Activated naive CD8-positive, alpha-beta T cell treated with anti-CD3 and anti-CD28 coated beads, Interleukin-2, amount 50 U/mL, for 24 hours (primary cell): Measurements from ENCODE around the gene AGT.

Source experiments
- ATAC-seq: fragments of 150-1000 bp; cut with Tn5 transposase; one replicate; pipeline ENCODE4 v1.10.0; 2021
- DNase-seq: peaks from one replicate; pipeline ENCODE4 v3.0.0; 2021
- H3K27ac Mint-ChIP-seq: one replicate; pipeline ENCODE4 v1.8.0; 2021; ENCODE audit warnings: mild to moderate bottlenecking, mixed read lengths
- H3K27me3 Mint-ChIP-seq: one replicate; pipeline ENCODE4 v1.8.0; 2021; ENCODE audit warnings: mixed read lengths
- H3K36me3 Mint-ChIP-seq: one replicate; pipeline ENCODE4 v1.8.0; 2021; ENCODE audit warnings: low read depth, mixed read lengths
- H3K4me1 Mint-ChIP-seq: one replicate; pipeline ENCODE4 v1.8.0; 2021; ENCODE audit warnings: mixed read lengths
- H3K4me3 Mint-ChIP-seq: one replicate; pipeline ENCODE4 v1.8.0; 2021; ENCODE audit warnings: mild to moderate bottlenecking, moderate library complexity, mixed read lengths
- H3K9me3 Mint-ChIP-seq: one replicate; pipeline ENCODE4 v1.8.0; 2021; ENCODE audit warnings: mixed read lengths

AGT gene

DNA sequence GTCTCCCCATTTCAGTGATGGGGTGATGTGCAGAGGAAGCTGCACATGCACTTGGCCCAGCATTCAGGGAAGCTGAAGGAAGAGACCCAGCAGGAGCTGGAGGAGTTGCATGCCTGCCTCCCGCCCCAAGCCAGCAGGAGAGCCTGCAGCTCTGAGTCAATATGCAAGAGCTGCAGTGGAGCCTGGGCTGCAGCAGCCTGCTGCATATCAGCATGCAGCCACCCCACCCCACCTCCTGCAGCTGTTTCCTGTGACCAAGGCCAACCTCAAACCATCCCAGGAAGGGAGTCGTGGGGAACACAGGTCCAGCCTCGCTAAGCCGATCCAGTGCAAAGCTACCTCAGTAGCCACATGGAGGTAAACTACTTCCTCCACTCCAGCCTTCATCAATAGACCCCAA lies 18.9 kb downstream of the AGT start:
- DNase-seq (no peak), ATAC-seq (no peak)
- no peak overlapping the region for H3K4me3 Mint-ChIP-seq
- H3K9me3 Mint-ChIP-seq, result no peaks in the 10 kb centered on the region
- no peak overlapping the region for H3K27ac Mint-ChIP-seq
- no peaks in the 10 kb centered on the region for H3K27me3 Mint-ChIP-seq
- H3K36me3 Mint-ChIP-seq, result peaks cover 19% of the 10 kb centered on the region
- no peaks in the 10 kb centered on the region for H3K4me1 Mint-ChIP-seq

DNA sequence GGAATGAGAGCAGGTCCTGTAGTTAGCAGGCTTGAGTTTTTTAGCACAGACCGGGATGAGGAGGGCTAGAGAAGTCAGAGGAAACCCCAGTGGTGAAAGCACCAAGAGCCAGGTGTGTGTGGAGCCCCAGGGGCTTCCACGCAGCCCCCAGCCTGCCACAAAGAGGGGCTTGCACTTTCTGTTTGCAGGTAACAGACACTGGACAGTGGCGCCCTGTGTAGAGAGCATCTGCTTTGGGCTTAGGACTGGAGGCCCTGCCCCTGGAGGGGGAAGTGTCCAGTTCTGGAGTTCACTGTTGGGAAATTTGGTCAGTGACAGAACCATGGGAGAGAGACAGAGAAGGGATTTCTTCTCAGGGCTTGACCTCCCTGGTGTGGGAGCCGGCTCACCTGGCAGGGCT lies 19.5 kb downstream of the AGT start:
- no peaks in the 10 kb centered on the region for H3K27me3 Mint-ChIP-seq
- ATAC-seq, result no peak
- no peaks in the 10 kb centered on the region for H3K4me1 Mint-ChIP-seq
- no peak overlapping the region for H3K4me3 Mint-ChIP-seq
- H3K36me3 Mint-ChIP-seq, result peaks cover 24% of the 10 kb centered on the region
- H3K27ac Mint-ChIP-seq, result peak overlapping the region; percentile 23
- H3K9me3 Mint-ChIP-seq, result no peaks in the 10 kb centered on the region
- no peak for DNase-seq

DNA sequence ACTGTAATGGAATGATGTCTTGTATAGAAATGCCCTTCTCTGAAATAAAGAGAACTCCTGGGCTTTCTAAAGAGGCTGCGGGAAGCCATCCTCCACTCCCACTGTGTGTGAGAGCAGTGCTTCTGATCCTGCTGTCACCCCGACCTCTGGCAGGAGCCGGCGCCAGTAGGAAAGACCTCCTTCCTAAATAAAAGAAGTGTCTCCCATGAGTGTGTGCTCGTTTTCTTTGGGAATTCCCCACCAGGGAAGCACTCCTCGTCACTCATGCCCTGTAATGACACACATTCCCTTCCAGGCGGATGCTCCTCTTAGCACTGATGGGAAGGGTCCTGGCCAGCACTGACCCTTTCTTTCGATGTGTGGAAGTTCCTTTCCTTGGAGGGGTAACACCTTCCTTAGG lies 20.1 kb downstream of the AGT start:
- Mint-ChIP-seq H3K27me3 (no peaks in the 10 kb centered on the region), H3K9me3 (no peaks in the 10 kb centered on the region), H3K4me3 (no peak overlapping the region), H3K27ac (no peak overlapping the region), H3K4me1 (no peaks in the 10 kb centered on the region), H3K36me3 (peaks cover 24% of the 10 kb centered on the region)
- no peak for ATAC-seq
- no peak for DNase-seq

DNA sequence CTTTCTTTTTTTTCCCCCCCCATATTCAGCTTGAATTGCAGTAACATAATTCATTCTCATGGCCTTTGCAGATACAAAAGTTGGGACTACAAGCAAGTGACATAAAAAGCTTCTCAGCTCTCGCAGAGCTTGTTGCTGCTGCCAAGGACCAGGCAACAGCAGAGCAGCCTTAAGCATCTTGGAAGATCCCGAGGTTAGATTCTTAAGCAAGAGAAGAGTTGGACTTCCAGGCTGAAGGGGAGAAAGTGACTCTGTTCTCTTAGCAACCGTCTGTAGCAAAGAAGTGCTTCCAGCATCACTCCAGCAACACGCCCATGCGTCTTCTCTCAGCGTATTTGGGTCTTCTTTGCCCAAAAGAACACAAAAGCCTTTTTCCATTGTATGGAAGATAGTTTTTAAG lies 20.7 kb downstream of the AGT start:
- Mint-ChIP-seq H3K27ac (peak overlapping the region; percentile 39), H3K4me1 (no peaks in the 10 kb centered on the region), H3K36me3 (peaks cover 26% of the 10 kb centered on the region), H3K27me3 (no peaks in the 10 kb centered on the region), H3K9me3 (no peaks in the 10 kb centered on the region), H3K4me3 (no peak overlapping the region)
- ATAC-seq (no peak), DNase-seq (no peak)

DNA sequence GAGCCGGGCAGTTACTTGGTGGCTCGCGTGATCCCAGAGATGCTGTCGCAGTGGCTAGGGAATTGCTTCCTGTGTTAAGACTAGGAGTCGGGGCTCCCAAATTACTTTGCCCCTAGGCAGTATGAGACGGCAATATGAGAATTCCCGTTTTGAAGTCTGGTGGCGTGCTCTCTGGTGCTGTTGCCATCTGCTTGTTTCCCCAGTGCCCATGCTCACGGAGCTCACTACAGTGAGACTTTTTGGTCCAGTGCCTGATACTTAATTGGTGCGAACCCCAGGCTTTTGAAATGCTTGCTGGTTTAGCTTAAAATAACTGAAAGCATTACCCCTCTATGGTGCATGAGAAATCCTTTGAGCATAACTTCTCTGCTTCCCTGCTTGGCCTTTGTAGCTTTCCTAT lies 22.3 kb downstream of the AGT start:
- Mint-ChIP-seq H3K27me3 (no peaks in the 10 kb centered on the region), H3K4me1 (no peaks in the 10 kb centered on the region)

DNA sequence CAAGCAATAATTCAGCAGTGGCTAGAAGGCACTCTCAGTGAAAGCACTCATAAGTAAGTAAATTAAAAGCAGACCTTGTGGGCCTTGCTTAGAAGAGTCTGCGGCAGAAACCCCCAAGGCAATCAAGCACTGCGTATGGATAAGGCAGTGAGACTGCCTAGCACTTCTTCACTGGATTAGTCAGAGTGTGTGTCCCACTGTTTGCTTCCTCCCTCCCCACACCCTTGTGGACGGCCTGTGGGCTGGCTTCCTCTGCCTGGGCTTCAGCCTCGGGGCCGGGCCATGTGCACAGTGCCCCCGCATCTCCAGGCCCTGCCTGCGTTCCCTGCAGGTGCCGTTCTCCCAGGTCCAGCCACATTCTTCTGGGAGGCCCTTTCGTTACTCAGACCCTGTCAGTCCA lies 23.8 kb downstream of the AGT start:
- Mint-ChIP-seq H3K36me3 (peaks cover 37% of the 10 kb centered on the region), H3K27me3 (no peaks in the 10 kb centered on the region), H3K27ac (no peak overlapping the region), H3K9me3 (no peaks in the 10 kb centered on the region), H3K4me1 (no peaks in the 10 kb centered on the region), H3K4me3 (no peak overlapping the region)
- ATAC-seq (no peak), DNase-seq (no peak)

More for the DNA sequence above, 22.3 kb downstream of the AGT start:
- DNase-seq, result no peak
- H3K4me3 Mint-ChIP-seq, result no peak overlapping the region
- H3K9me3 Mint-ChIP-seq, result no peaks in the 10 kb centered on the region
- ATAC-seq, result no peak
- peaks cover 30% of the 10 kb centered on the region for H3K36me3 Mint-ChIP-seq
- no peak overlapping the region for H3K27ac Mint-ChIP-seq

DNA sequence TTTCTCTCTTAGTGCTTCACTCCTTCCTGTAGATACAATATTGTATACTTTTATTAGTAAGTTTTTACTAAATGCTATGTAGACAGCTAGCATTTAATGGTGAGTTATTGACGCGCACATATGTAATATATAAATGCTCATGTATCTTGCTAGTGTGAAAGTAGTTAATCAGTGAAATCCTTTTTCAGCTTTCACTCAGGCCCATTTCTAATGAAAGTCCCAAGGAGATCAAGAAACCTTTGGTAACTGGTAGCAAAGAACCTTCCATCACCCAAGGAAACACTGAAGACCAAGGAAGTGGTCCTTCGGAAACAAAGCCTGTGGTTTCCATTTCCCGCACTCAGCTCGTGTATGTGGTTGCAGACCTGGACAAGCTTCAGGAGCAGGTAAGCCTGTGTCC lies 27.2 kb downstream of the AGT start:
- no peak overlapping the region for H3K4me3 Mint-ChIP-seq
- DNase-seq (no peak), ATAC-seq (no peak)
- no peaks in the 10 kb centered on the region for H3K9me3 Mint-ChIP-seq
- H3K27me3 Mint-ChIP-seq, result no peaks in the 10 kb centered on the region
- peaks cover 43% of the 10 kb centered on the region for H3K36me3 Mint-ChIP-seq
- H3K27ac Mint-ChIP-seq, result no peak overlapping the region
- H3K4me1 Mint-ChIP-seq, result no peaks in the 10 kb centered on the region

DNA sequence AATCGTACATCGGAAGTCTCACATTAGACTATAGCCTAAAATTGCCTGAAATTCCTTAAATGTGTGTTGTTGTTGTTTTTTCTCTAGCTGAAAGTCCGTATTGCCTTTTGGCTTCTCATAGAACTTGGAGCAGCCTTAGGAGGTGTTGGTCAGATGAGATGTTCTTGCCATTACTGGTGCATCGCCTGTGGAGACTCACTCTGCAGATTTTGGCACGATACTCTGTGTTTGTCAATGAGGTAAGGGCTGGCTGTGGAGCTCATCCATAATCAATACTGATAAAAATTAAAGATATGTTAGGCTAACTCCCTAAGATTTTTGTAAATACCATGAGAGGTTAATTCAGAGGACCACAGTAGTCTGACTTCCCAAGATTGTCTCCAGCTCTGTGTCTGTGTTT lies 28.9 kb downstream of the AGT start:
- H3K36me3 Mint-ChIP-seq, result peaks cover 42% of the 10 kb centered on the region
- no peaks in the 10 kb centered on the region for H3K4me1 Mint-ChIP-seq
- no peak overlapping the region for H3K27ac Mint-ChIP-seq
- no peaks in the 10 kb centered on the region for H3K9me3 Mint-ChIP-seq
- H3K27me3 Mint-ChIP-seq, result no peaks in the 10 kb centered on the region
- DNase-seq (no peak), ATAC-seq (no peak)
- H3K4me3 Mint-ChIP-seq, result no peak overlapping the region

DNA sequence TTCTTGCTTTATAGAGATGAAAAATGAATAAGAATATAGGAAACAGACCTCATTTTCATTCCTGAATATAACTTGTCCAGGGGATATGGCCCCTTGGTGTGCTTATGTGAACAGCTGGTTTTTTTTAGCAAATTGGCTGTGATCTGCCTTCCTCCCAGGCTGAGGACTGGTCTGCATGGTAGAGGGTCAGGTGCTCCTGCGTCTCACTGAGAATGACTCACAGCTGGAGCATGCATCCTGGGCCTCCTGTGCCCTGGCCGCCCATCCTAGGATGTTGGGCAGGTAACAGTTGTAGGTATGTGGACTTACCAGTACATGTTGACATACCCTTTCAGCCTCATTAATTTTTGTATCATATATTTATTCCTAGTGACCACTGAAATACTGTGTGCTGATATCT lies 29.8 kb downstream of the AGT start:
- no peaks in the 10 kb centered on the region for H3K4me1 Mint-ChIP-seq
- no peak overlapping the region for H3K27ac Mint-ChIP-seq
- no peak overlapping the region for H3K4me3 Mint-ChIP-seq
- H3K27me3 Mint-ChIP-seq, result no peaks in the 10 kb centered on the region
- H3K36me3 Mint-ChIP-seq, result peaks cover 45% of the 10 kb centered on the region
- ATAC-seq, result no peak
- no peaks in the 10 kb centered on the region for H3K9me3 Mint-ChIP-seq
- no peak for DNase-seq

DNA sequence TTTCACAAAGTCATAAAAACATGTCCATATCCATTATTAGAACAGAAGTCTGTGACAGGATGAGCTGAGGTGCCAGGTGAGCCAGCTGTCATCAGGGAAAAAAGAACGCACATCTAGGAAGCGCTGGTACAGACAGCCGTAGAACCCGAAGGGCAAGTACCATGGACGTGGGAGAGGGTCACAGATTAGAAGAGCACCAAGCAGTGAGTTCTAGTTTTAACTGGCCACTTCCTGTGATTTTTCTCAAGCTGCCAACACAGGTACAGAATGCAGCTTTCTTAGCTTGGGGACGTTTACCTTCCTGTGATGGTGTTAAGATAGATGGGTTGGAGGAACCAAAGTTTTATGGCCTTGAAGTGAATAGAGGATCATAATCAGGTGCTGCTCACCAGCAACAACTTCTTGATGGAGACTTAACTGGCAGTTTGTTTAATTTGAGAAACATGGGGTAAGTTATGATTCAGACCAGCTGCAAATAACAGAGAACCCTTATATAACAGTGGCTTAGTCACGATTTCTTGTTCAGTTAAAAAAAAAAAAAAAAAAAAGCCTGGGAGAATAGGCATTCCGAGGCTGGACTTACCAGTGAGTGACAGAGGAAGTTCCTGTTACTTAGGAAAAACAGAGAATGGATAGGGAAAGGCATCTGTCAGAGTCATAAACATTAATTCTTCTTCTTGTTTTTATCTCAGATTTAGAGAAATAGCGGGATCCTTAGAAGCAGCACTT lies 30.9 kb downstream of the AGT start:
- Mint-ChIP-seq H3K9me3 (no peaks in the 10 kb centered on the region), H3K4me1 (no peaks in the 10 kb centered on the region), H3K36me3 (peaks cover 46% of the 10 kb centered on the region), H3K27me3 (no peaks in the 10 kb centered on the region), H3K27ac (no peak overlapping the region), H3K4me3 (no peak overlapping the region)
- DNase-seq, result no peak
- no peak for ATAC-seq

DNA sequence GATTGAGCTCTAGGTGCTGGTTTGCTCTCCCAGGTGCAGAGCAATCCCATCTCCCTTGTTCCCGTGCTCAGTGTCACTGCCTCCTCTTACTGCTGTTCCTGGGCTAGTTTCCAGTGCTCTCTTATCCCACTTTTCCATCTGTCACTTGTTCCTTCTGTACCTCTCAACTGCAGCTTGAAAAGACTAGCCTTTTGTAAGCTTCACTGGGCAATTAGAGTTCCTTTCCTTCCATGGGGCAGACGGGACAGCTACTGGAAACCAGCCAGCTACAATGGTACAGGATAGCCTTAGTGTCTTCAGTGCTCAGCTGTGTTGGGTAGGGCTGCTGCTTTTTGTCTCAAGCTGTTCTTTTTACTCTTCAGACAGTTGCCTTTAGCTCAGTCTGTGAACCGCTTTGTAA lies 31.6 kb downstream of the AGT start:
- Mint-ChIP-seq H3K4me1 (no peaks in the 10 kb centered on the region), H3K27ac (no peak overlapping the region), H3K36me3 (peaks cover 46% of the 10 kb centered on the region), H3K27me3 (no peaks in the 10 kb centered on the region), H3K4me3 (no peak overlapping the region), H3K9me3 (no peaks in the 10 kb centered on the region)
- ATAC-seq (no peak), DNase-seq (no peak)

DNA sequence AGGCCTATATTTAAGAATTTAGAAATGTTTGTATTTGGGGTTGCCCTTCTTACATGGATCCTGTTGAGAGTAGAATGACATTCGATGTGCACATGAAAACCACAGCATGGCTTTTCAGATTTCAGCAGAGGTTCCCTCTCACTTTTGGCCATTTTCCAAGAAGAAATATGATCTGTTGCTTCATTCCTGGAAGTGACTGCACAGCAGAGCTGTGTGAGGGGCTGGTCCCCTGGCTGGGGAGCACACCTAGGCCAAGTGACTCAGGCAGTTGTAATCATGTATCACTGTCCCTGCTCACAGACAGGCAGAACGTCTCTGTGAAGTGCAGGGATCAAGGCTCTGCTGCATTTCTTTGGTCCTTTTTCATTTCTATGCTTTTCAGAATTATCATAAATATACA lies 32.3 kb downstream of the AGT start:
- DNase-seq, result no peak
- Mint-ChIP-seq H3K27ac (no peak overlapping the region), H3K9me3 (no peaks in the 10 kb centered on the region), H3K4me1 (no peaks in the 10 kb centered on the region), H3K4me3 (no peak overlapping the region), H3K36me3 (peaks cover 43% of the 10 kb centered on the region), H3K27me3 (no peaks in the 10 kb centered on the region)
- ATAC-seq, result peak; percentile 40

DNA sequence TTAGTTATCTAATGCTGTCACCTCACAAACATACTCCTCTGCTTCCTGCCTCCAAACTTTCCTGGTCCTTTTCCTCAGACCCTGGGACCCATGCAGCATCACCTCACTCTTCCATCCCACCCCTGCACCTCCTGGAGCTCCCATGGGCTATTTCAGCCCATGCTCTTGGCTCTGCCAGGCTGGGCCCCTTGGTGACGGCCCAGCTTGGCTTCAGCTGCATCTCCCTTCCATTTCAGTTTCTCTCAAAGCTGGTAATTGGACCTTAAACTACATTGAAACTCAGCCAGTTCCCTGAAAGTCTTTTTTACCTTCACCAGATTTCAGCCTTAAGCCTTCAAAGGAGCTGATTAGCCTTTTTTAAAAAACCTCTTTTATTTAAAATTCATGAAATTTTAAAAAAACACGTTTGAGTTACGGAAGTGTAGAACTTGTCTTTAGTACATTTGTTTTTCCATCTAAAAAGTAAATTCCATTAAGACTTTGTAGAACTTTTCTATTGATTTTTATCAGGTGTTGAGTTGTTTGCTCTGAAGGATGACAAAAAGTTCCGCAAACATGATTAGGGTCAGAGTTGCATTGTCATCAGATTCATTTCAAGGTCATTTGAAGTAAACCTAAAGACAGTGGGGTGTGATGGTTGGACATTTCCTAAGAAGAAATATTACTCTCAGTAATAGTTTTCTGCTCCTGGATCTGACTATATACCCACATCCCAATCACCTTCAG lies 33.5 kb downstream of the AGT start:
- no peak for DNase-seq
- Mint-ChIP-seq H3K4me3 (no peak overlapping the region), H3K27me3 (no peaks in the 10 kb centered on the region), H3K4me1 (no peaks in the 10 kb centered on the region), H3K27ac (peak overlapping the region; percentile 40), H3K9me3 (no peaks in the 10 kb centered on the region), H3K36me3 (peaks cover 49% of the 10 kb centered on the region)
- ATAC-seq, result no peak

DNA sequence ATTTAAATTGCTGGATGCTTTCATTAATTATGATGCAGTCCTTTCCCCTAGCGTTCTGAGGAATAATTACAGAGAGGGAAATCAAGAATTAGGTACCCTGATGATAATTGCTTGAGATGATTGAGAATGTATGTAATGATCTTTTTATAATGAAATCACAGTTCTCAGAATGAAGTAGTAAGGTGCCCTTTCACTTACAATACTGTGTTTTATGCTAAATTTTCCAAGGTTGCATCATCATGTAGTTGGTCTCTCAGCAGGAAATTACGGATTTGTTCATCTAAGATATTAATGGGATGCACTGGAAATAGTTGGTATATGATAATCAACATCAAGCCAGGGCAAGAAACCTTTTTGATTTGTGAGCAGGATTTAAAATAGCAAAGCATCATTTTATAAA lies 34.1 kb downstream of the AGT start:
- Mint-ChIP-seq H3K4me1 (no peaks in the 10 kb centered on the region), H3K27me3 (no peaks in the 10 kb centered on the region), H3K27ac (peak overlapping the region; percentile 44), H3K36me3 (peaks cover 44% of the 10 kb centered on the region), H3K9me3 (no peaks in the 10 kb centered on the region), H3K4me3 (no peak overlapping the region)
- ATAC-seq, result no peak
- no peak for DNase-seq

DNA sequence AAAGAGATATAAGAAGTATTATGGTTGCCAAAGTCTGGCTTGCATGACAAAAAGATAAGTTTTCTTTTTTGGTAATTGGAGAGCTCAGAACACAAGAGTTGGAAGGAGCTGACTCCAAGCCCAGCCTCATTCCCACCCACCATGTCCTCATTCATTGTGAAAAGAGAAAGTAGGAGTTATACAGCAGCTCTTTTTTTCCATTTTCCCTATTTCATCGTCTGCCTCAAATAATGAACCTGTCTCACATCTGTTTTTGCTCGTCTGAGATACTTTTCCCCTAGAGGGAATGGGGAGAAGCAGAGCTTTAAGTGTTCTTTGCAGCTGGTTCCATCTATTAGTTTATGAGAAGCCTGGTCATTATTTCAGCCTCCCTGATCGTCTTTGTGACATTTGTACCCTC lies 34.7 kb downstream of the AGT start:
- H3K4me1 Mint-ChIP-seq, result no peaks in the 10 kb centered on the region
- no peak for ATAC-seq
- H3K27ac Mint-ChIP-seq, result peak overlapping the region; percentile 44
- H3K36me3 Mint-ChIP-seq, result peaks cover 42% of the 10 kb centered on the region
- H3K27me3 Mint-ChIP-seq, result no peaks in the 10 kb centered on the region
- no peaks in the 10 kb centered on the region for H3K9me3 Mint-ChIP-seq
- DNase-seq, result no peak
- no peak overlapping the region for H3K4me3 Mint-ChIP-seq
